GM12865 (cell line): ENCODE measurements around the gene EHMT1.

Experiments used
- DNase-seq: peaks from one replicate; pipeline ENCODE4 v3.0.0; 2010; ENCODE audit warnings: low read depth
- H3K4me3 ChIP-seq: 2 replicates; pipeline ENCODE4 v1.5.1; 2011; ENCODE audit warnings: mild to moderate bottlenecking, low read depth, low read length, control low read depth
- CTCF ChIP-seq: IDR thresholded peaks from 2 replicates; pipeline ENCODE4 v1.5.1; 2011; ENCODE audit warnings: low read length, control low read depth, low read depth, inconsistent platforms; ENCODE audit not compliant: insufficient read depth; ENCODE audit errors: missing control alignments

EHMT1 gene

GRCh38 chr9:137741330-137741729 is 122.5 kb downstream of the EHMT1 start:
- H3K4me3 ChIP-seq = no peak overlapping the region
- no peak for DNase-seq
- TF ChIP-seq CTCF = no peak

GRCh38 chr9:137742698-137743097 is 123.9 kb downstream of the EHMT1 start:
- H3K4me3 ChIP-seq = no peak overlapping the region
- no peak for DNase-seq
- no peak for TF ChIP-seq CTCF

GRCh38 chr9:137743695-137744094 is 124.9 kb downstream of the EHMT1 start:
- no peak overlapping the region for H3K4me3 ChIP-seq
- TF ChIP-seq CTCF = no peak
- no peak for DNase-seq

- peak; percentile 68 for DNase-seq
- no peak overlapping the region for H3K4me3 ChIP-seq
- TF ChIP-seq CTCF = no peak
Observed at GRCh38 chr9:137744632-137745183, 125.9 kb downstream of the EHMT1 start.

GRCh38 chr9:137745541-137745991 is 126.8 kb downstream of the EHMT1 start:
- TF ChIP-seq CTCF = no peak
- H3K4me3 ChIP-seq = no peak overlapping the region
- DNase-seq = peak; percentile 88

GRCh38 chr9:137748311-137748710 is 129.5 kb downstream of the EHMT1 start:
- no peak overlapping the region for H3K4me3 ChIP-seq
- TF ChIP-seq CTCF = no peak
- DNase-seq = no peak

- H3K4me3 ChIP-seq = no peak overlapping the region
Observed at GRCh38 chr9:137748741-137749140, 129.9 kb downstream of the EHMT1 start.

More at GRCh38 chr9:137748741-137749140, 129.9 kb downstream of the EHMT1 start:
- TF ChIP-seq CTCF = no peak
- no peak for DNase-seq
